ENCODE data around the gene AP5Z1. TPM values are rescaled to one million over a fixed set of nuclear protein-coding genes. Genes with fewer than 3 reads are reported as not detected.

The AP5Z1 gene
- total RNA-seq, 1 donor from 2014 or later: 17.6 TPM

GRCh38 chr7:4765776-4766490, 9.5 kb upstream of the AP5Z1 start:
- no peak for DNase-seq (ENCODE audit: low read depth in 2 of 2)

DNA sequence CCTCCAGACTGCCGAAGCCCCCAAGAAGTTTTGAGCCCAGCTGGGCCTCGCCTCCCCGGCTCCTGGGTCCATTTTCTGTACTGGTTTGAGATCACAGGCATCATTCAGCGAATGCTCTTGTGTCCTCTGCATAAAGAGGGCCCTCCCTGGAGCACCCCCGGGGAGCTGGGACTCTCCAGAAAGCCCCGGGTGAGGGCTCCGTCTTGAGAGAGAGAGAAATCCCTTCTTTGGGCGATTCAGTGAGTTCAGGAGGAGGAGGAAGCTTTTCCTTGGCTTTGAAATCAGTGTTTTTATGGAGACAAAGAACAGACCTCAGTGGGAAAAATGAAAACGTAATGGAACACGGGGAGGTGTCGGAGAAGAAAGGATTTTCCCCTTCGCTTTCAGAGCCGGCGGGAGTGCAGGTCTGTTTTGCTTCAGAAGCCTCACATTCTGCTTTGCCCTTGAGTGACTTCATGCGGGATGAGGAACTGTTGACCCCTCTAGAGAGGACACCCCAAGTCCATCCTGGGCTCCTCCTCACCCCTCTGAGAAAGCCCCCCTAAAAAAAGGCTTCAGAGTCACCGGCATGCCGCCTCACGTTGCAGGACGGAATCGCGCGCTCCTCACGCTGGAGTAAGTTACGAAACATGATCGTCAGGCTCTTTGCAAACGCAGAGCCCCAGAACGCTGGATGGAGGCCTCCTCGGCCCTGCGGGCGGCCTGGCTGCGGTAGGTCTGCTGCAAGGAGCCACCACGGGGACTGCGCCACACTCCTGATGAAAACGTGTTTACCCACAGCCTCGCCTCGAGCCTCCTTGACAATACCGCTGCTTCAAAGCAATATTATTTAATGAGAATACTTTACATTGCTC, 8.5 kb upstream of the AP5Z1 start:
- DNase-seq (ENCODE audit: low read depth in 2 of 2): no peak

GRCh38 chr7:4768597-4769569, 6.5 kb upstream of the AP5Z1 start:
- DNase-seq (ENCODE audit: low read depth in 2 of 2): no peak

DNA sequence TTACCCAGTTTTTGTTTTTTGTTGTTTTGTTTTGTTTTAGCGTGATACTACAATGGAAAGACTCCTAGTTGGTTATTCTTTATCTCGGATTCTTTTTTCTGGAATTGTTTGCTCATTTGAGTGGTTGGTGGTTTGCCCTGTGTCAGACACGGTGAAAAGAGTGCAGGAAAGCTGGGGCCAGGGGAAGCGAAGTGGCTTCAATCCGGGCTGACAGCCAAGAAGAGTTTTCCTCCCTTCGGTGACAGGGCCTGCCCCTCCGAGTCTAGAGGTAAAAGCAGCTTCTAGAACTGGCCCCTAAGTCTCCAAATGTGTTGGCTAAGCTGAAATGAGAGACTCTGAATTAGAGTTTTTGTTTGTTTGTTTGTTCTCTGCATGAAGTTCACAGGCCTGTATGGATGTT, 5.7 kb upstream of the AP5Z1 start:
- peak in 1 of 2 donors; percentile 69 for DNase-seq (ENCODE audit: low read depth in 2 of 2)

DNA sequence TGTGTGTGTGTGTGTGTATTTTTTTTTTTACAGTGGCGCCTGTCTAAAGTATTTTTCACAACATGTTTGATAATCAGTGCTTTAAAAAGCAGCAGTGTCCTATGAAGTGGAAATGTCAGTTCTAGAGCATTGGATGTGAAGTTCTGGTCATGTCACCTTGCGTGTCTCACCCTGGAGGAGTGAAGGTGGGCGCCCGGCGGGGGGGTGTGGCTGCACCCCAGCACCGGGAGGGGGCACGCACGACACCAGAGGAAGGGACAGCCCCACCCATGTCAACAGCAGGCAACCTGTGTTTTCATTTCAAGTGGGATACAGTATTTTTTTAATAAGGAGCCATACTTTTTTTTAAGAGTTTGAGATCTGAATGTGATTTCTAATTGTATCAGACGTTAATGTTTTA, 4.5 kb upstream of the AP5Z1 start:
- DNase-seq (ENCODE audit: low read depth in 2 of 2): no peak

GRCh38 chr7:4771737-4772136, 3.7 kb upstream of the AP5Z1 start:
- no peak for DNase-seq (ENCODE audit: low read depth in 2 of 2)

GRCh38 chr7:4772306-4772705, 3.1 kb upstream of the AP5Z1 start:
- no peak for DNase-seq (ENCODE audit: low read depth in 2 of 2)

DNA sequence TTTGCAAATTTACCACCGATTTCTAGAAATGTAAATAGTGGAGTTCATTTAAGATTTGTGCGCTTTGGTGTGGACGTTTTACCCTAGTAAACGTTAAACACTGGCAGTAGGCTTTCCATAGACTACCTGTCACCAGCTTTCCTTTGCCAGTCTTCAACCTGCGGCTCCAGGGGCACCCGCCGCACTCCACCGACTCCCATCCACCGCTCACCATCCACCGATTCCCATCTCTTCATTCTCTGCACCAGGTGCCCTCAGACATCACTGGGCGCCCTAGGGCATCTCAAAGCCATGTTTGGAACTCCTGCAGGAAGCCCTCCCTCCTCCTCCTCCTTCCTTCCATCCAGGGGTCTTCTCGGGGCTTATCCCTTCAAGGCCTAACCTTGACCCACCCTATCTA, 1.4 kb upstream of the AP5Z1 start:
- no peak for DNase-seq (ENCODE audit: low read depth in 2 of 2)

- peak; percentile 69 to 76 for DNase-seq (ENCODE audit: low read depth in 2 of 2)
Measured at GRCh38 chr7:4774658-4775249, 669 bp upstream of the AP5Z1 start.

GRCh38 chr7:4775848-4776623, 613 bp downstream of the AP5Z1 start:
- peak in 1 of 2 donors; percentile 79 for DNase-seq (ENCODE audit: low read depth in 2 of 2)

DNA sequence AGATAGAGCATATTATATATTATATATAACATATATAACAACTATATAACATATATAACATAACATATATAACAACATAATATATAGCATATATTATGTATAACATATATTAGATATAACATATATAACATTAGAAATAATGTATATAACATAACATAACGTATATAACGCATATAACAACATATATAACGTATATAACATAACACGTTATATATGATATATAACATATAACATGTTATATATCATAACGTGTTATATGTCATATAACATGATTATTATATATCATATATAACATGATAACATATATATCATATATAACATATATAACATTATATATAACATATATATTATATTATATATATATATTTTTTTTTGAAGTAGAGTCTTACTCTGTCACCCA, 3.7 kb downstream of the AP5Z1 start:
- DNase-seq (ENCODE audit: low read depth in 2 of 2): no peak

DNA sequence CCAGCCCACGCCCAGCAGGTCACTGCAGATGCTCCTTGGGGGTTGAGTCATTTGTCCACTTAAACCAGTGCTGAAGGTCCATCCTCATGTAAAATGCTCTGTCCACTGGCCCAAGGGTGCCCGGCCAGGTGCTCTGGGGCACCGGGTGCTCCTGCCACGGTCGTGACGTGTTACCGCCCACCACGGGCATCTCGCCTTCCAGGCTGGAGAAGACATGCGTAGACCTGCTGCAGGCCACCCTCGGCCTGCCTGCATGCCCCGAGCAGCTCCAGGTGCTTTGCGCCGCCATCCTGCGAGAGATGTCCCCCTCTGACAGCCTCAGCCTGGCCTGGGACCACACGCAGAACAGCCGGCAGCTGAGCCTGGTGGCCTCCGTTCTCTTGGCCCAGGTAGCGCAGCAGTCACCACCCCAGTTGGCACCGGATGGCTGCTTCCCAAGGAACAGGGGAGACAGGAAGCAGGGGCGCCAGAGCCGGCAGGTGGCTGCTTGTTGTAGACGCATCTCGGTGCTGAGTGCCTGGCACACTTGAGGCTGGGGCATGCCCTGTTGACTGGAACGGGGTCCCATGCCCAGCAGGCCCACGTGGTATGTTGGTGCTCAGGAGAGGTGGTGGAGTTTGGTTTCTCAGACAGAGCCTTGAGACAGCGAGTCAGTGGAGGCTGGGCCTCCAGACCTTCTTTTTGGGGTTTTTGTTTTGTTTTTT, 6.1 kb downstream of the AP5Z1 start:
- DNase-seq (ENCODE audit: low read depth in 2 of 2): no peak

DNA sequence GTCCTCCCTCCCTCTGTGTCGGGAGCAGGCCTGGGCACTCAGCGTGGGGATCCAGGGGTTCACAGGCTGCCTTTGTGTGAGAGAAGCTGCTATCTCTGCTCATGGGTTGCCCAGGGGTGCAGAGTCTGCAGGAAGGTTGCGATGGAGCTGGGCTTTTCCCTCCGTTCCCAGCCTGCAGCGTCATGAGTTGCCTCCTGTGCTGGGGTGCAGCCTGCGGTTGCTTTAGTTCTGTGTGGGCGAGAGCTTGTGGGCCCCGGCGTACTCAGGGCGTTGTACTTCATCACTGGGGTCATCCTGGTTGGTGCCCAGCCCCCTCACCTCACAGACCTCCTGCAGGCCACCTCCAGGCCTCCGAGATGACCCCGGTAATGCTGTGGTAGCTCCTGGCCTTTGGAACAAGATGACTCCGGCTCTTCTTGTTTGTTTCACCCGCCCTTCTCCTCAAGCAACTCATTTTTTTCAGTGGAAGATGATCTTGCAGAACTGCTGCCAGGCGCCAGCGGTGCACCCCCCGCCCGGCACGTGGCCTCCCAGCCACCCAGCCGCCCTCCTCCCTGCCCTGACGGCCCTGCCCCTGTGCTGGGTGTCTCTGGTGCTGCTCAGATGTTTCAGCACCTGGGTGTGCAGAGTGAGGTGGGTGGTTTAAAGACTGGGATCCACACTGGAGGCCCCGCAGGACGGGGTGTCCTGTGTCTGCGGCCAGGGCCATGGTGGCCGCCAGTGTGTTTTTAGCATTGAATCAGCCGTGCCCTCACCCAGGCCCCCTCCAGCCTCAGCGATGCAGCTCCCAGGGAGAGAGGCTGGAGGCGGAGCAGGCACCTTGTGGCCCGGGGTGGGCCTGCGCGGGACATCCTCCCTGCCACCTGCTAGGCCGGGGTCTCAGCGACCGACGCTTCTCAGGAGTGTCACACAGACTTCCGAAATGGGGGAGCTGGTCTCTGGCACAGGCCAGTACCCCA, 7.2 kb downstream of the AP5Z1 start:
- DNase-seq (ENCODE audit: low read depth in 2 of 2): no peak

DNA sequence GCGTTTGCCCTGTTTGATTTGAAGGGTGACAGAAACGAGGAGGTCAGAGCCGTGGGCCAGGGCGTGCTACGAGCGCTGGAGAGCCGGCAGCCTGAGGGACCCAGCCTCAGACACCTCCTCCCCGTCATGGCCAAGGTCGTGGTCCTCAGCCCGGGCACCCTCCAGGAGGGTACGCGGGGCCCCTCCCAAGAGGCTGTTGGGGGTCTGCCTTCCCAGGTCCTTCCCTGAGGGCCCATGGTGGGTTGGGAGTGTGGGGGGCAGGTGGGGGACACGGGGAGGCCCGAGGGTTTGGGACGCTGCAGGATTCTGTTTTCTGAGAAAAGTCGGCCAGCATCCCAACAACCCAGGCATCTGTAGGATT, 7.8 kb downstream of the AP5Z1 start:
- DNase-seq (ENCODE audit: low read depth in 2 of 2): no peak

- no peak for DNase-seq (ENCODE audit: low read depth in 2 of 2)
Measured at GRCh38 chr7:4783762-4784351, 8.4 kb downstream of the AP5Z1 start.

GRCh38 chr7:4784799-4785198, 9.4 kb downstream of the AP5Z1 start:
- DNase-seq (ENCODE audit: low read depth in 2 of 2): no peak

DNA sequence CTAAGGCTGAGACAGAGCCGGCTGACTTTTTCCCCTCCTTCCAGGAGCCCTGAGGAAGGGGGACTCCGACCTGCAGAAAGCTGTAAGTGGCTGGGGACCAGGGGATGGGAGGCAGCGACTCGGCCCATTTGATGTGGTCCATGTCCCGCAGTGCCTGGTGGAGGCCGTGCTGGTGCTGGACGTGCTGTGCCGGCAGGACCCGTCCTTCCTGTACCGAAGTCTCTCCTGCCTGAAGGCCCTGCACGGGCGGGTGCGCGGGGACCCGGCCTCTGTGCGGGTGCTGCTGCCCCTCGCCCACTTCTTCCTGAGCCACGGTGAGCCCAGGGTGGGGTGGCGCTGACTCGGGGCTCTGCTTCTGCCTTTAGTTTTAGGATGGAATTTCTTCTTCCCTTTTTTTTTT, 9.9 kb downstream of the AP5Z1 start:
- DNase-seq (ENCODE audit: low read depth in 2 of 2): no peak

DNA sequence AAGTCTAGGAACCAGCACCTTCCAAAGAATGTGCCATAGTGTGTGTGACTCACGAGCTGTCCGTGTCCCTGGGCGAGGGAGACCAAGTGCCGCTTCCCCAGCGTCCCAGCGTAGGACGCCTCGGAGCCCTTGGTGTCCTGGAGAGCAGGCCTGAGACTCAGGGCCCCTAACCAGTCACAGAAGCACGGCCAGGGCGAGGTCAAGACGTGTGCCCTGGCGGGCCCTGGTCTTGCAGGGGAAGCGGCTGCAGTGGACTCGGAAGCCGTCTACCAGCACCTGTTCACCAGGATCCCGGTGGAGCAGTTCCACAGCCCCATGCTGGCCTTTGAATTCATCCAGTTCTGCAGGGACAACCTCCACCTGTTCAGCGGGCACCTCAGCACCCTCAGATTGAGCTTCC, 10.6 kb downstream of the AP5Z1 start:
- no peak for DNase-seq (ENCODE audit: low read depth in 2 of 2)

DNA sequence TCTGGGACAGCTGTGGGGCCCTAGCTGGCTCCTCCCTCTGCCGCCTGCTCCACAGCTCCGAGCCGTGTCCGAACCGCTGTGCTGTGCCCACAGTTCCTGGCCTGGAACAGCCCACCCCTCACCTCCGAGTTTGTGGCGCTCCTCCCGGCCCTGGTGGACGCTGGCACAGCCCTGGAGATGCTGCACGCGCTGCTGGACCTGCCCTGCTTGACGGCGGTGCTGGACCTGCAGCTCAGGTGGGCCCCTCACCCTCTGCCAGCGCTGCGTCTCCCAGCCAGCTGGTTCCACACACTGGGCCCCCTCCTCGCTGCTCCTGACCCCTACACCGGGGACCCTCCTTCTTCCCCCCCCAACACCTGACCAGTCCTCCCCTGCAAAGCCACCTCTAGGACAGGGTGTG, 12.1 kb downstream of the AP5Z1 start:
- DNase-seq (ENCODE audit: low read depth in 2 of 2): no peak
